HG03460 (cell line): ENCODE results near the gene GAPVD1.
"Not testable (repeated sequence)": the region's sequence is repeated elsewhere in the genome, so short reads cannot be mapped to it uniquely, and the experiment has no call there.

ENCODE experiments used
- ATAC-seq: cut with Tn5 transposase; IDR thresholded peaks from one replicate; pipeline ENCODE4 v1.9.1; 2021; ENCODE audit not compliant: unreplicated experiment

Gene GAPVD1

GRCh38 chr9:125372441-125373226, 111.0 kb downstream of the GAPVD1 start:
- no peak for ATAC-seq

GRCh38 chr9:125374443-125375309, 113.0 kb downstream of the GAPVD1 start:
- ATAC-seq = peak; percentile 75

- no peak for ATAC-seq
These were observed 114.2 kb downstream of the GAPVD1 start for GRCh38 chr9:125375820-125376219.

- no peak for ATAC-seq
These were observed 114.9 kb downstream of the GAPVD1 start for GRCh38 chr9:125376261-125377226.

- no peak for ATAC-seq
These were observed 116.1 kb downstream of the GAPVD1 start for GRCh38 chr9:125377584-125378250.

- ATAC-seq = no peak
These were observed 117.2 kb downstream of the GAPVD1 start for GRCh38 chr9:125378778-125379177.

- ATAC-seq = no peak
These were observed 117.6 kb downstream of the GAPVD1 start for GRCh38 chr9:125379208-125379607.

- no peak for ATAC-seq
These were observed 118.8 kb downstream of the GAPVD1 start for GRCh38 chr9:125380406-125380805.

- ATAC-seq = no peak
These were observed 126.4 kb downstream of the GAPVD1 start for GRCh38 chr9:125387861-125388524.

- ATAC-seq = no peak
These were observed 127.4 kb downstream of the GAPVD1 start for GRCh38 chr9:125388978-125389377.

- no peak for ATAC-seq
These were observed 130.1 kb downstream of the GAPVD1 start for GRCh38 chr9:125391704-125392103.

- no peak for ATAC-seq
These were observed 131.8 kb downstream of the GAPVD1 start for GRCh38 chr9:125393426-125393825.

GRCh38 chr9:125396799-125397198, 135.2 kb downstream of the GAPVD1 start:
- no peak for ATAC-seq

- no peak for ATAC-seq
These were observed 136.1 kb downstream of the GAPVD1 start for GRCh38 chr9:125397736-125398135.

GRCh38 chr9:125398243-125398642, 136.6 kb downstream of the GAPVD1 start:
- no peak for ATAC-seq

- ATAC-seq = no peak
These were observed 137.5 kb downstream of the GAPVD1 start for GRCh38 chr9:125399165-125399564.

GRCh38 chr9:125399666-125400065, 138.0 kb downstream of the GAPVD1 start:
- no peak for ATAC-seq

- not testable (repeated sequence) for ATAC-seq
These were observed 138.6 kb downstream of the GAPVD1 start for GRCh38 chr9:125400232-125400631.

GRCh38 chr9:125400725-125401716, 139.4 kb downstream of the GAPVD1 start:
- ATAC-seq = no peak
